PFSK-1 (cell line): Measurements from ENCODE around the gene ARHGAP15.

Source experiments
- POLR2AphosphoS5 ChIP-seq: IDR thresholded peaks from 2 replicates; pipeline ENCODE4 v1.6.1; 2012; ENCODE audit warnings: low read depth, mild to moderate bottlenecking, control low read depth, low read length, moderate library complexity
- TAF1 ChIP-seq: IDR thresholded peaks from 2 replicates; pipeline ENCODE4 v1.6.1; 2012; ENCODE audit warnings: low read length, control low read depth, borderline replicate concordance; ENCODE audit not compliant: insufficient read depth
- TF ChIP-seq, protein P1 (sequence below), 2 experiments: IDR thresholded peaks; 2 replicates each; pipeline versions ENCODE4 v1.6.1 to v1.8.0; 2011 to 2012; ENCODE audit warnings: low read depth in 2 of 2, low read length in 2 of 2, control low read depth in 1 of 2, inconsistent platforms in 1 of 2, mild to moderate bottlenecking in 1 of 2, moderate library complexity in 1 of 2; ENCODE audit not compliant: insufficient read depth in 1 of 2

DNA sequence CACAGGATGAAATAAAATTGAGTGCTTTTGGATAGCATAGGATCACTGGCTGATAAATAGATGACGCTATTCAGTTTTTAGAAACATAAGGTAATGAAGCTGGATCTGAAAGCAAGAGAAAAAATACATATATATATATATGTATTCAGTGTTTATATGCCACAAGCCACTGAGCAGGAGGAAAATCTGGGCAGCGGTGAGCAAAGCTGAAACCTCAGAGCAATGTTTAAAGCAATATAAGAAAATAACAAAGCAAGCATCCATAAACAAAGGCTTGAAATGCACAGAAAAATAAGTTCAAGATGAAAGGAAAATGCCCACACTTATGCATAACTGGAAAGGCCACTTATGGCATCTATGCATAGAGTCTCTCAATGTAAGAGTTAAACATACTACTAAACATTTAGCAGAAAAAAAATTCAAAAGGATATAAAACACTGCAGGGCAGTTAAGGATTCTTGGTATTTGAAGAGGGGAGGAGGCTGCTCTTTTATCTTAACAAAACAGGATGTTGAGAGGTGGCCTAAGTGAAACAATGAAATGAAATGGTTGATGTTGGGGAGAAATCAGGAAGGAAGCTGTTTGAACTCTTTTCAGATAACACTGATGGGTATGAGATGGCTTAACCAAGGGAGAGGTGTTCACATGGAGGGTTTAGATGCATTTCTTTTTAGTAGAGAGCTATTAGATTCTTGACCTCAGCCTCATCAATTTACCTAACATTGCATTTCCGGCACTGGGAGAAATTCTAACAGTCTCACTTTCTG lies 129.1 kb downstream of the ARHGAP15 start:
- no peak for TF ChIP-seq POLR2AphosphoS5
- no peak for TF ChIP-seq TAF1
- TF ChIP-seq, protein P1, sequence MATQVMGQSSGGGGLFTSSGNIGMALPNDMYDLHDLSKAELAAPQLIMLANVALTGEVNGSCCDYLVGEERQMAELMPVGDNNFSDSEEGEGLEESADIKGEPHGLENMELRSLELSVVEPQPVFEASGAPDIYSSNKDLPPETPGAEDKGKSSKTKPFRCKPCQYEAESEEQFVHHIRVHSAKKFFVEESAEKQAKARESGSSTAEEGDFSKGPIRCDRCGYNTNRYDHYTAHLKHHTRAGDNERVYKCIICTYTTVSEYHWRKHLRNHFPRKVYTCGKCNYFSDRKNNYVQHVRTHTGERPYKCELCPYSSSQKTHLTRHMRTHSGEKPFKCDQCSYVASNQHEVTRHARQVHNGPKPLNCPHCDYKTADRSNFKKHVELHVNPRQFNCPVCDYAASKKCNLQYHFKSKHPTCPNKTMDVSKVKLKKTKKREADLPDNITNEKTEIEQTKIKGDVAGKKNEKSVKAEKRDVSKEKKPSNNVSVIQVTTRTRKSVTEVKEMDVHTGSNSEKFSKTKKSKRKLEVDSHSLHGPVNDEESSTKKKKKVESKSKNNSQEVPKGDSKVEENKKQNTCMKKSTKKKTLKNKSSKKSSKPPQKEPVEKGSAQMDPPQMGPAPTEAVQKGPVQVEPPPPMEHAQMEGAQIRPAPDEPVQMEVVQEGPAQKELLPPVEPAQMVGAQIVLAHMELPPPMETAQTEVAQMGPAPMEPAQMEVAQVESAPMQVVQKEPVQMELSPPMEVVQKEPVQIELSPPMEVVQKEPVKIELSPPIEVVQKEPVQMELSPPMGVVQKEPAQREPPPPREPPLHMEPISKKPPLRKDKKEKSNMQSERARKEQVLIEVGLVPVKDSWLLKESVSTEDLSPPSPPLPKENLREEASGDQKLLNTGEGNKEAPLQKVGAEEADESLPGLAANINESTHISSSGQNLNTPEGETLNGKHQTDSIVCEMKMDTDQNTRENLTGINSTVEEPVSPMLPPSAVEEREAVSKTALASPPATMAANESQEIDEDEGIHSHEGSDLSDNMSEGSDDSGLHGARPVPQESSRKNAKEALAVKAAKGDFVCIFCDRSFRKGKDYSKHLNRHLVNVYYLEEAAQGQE (IDR thresholded peaks at IDR 0.05; ENCODE audit: insufficient read depth in 1 of 2, low read depth in 2 of 2, low read length in 2 of 2) = no peak
